K562 (cell line): ENCODE measurements around the gene SUCNR1. TPM values are rescaled to one million over a fixed set of nuclear protein-coding genes. Genes with fewer than 3 reads are reported as not detected.

Experiments
- ATAC-seq: fragments of 200-7000 bp; cut with Tn5 transposase; 3 replicates; pipeline ENCODE4 v1.9.1; 2020; ENCODE audit warnings: moderate library complexity
- BruUV-seq: library from RNA; stranded (reverse); fragments of 400-500 nt; replicated peaks from 2 replicates; lab custom pipeline; 2021; lab: Mats Ljungman, UMichigan
- CTCF ChIA-PET: fragments of 300-600 bp; formaldehyde crosslinking; extraction: SDS; loops from one replicate; lab custom pipeline; 2021; ENCODE audit warnings: low intra/inter-chr PET ratio; lab: Yijun Ruan, JAX
- POLR2A ChIA-PET: fragments of 300-600, 350-650 bp; sonication (Branson Sonifier 250); formaldehyde crosslinking; extraction: SDS; loops from one replicate; lab custom pipeline; 2021; ENCODE audit warnings: antibody characterized with exemption, inconsistent platforms; lab: Yijun Ruan, JAX
- DNase-seq, 4 experiments: peaks; one replicate each; pipeline versions ENCODE4 v3.0.0 to v3.0.0-alpha.2; 2011 to 2018; ENCODE audit warnings: low spot score in 3 of 4, mixed read lengths in 3 of 4; ENCODE audit errors: extremely low read depth in 1 of 4
- FAIRE-seq: peaks from 2 replicates; lab custom pipeline; 2011; peaks lifted over from hg19 to GRCh38; lab: Jason Lieb, UNC
- H2AFZ ChIP-seq: 2 replicates; pipeline ENCODE4 v1.6.0; 2011; ENCODE audit warnings: low read depth, low read length, control low read depth, inconsistent platforms
- H3K27ac ChIP-seq: fragments of 200-600 bp; 3 replicates; pipeline ENCODE4 v1.8.0; 2011; ENCODE audit warnings: low read depth, mild to moderate bottlenecking, control low read depth, inconsistent platforms, low read length, moderate library complexity, mixed read lengths; ENCODE audit errors: extremely low read depth
- H3K27me3 ChIP-seq, 2 experiments: fragments of 300-600 bp in 1 of 2; 2 replicates in 1 of 2; 3 replicates in 1 of 2; pipeline versions ENCODE4 v1.6.0 to v1.8.0; 2011; ENCODE audit warnings: inconsistent platforms in 2 of 2, low read length in 2 of 2, mild to moderate bottlenecking in 1 of 2, mixed read lengths in 1 of 2, moderate library complexity in 1 of 2; ENCODE audit not compliant: control insufficient read depth in 2 of 2, insufficient read depth in 2 of 2
- H3K36me3 ChIP-seq: fragments of 300-600 bp; 3 replicates; pipeline ENCODE4 v1.8.0; 2011; ENCODE audit warnings: mild to moderate bottlenecking, low read length, inconsistent platforms; ENCODE audit not compliant: control insufficient read depth, insufficient read depth
- H3K4me1 ChIP-seq, 2 experiments: fragments of 200-600 bp in 1 of 2; replicated peaks in 1 of 2; 2 replicates in 1 of 2; 3 replicates in 1 of 2; pipeline versions ENCODE4 v1.5.1 to v1.8.0; 2011; ENCODE audit warnings: inconsistent platforms in 2 of 2, low read length in 2 of 2, mild to moderate bottlenecking in 1 of 2, mixed read lengths in 1 of 2, moderate library complexity in 1 of 2; ENCODE audit not compliant: control insufficient read depth in 2 of 2, insufficient read depth in 2 of 2
- H3K4me2 ChIP-seq: 2 replicates; pipeline ENCODE4 v1.6.1; 2011; ENCODE audit warnings: low read length, control low read depth, inconsistent platforms, mixed read lengths; ENCODE audit not compliant: insufficient read depth
- H3K4me3 ChIP-seq: fragments of 200-600 bp; sonication (generic), shearing (Covaris generic); 2 replicates; pipeline ENCODE4 v1.5.1; 2016; ENCODE audit warnings: control low read depth, inconsistent platforms
- H3K79me2 ChIP-seq: fragments of 200-600 bp; 3 replicates; pipeline ENCODE4 v1.8.0; 2011; ENCODE audit warnings: low read length, inconsistent platforms; ENCODE audit not compliant: control insufficient read depth, insufficient read depth
- H3K9ac ChIP-seq, 2 experiments: 2 replicates each; pipeline versions ENCODE4 v1.6.0 to v1.6.1; 2011; ENCODE audit warnings: low read depth in 2 of 2, low read length in 2 of 2, control low read depth in 1 of 2, inconsistent platforms in 1 of 2, mild to moderate bottlenecking in 1 of 2, mixed read lengths in 1 of 2; ENCODE audit not compliant: insufficient read depth in 1 of 2
- H3K9me1 ChIP-seq: one replicate; pipeline ENCODE4 v1.6.0; 2011; ENCODE audit warnings: inconsistent platforms, mild to moderate bottlenecking, low read length, moderate library complexity; ENCODE audit not compliant: control insufficient read depth, insufficient read depth
- H3K9me3 ChIP-seq: replicated peaks from 2 replicates; pipeline ENCODE4 v1.5.1; 2011; ENCODE audit warnings: low read depth, low read length, inconsistent platforms; ENCODE audit not compliant: control insufficient read depth, insufficient read depth
- H4K20me1 ChIP-seq: replicated peaks from 2 replicates; pipeline ENCODE4 v1.6.1; 2011; ENCODE audit warnings: low read length, inconsistent platforms, mixed read lengths; ENCODE audit not compliant: control insufficient read depth, insufficient read depth
- ATF4 ChIP-seq: fragments of 450-650 bp; formaldehyde crosslinking; IDR thresholded peaks from 2 replicates; pipeline ENCODE4 v1.4.0; 2022; ENCODE audit warnings: mild to moderate bottlenecking, moderate library complexity
- HMGN3 ChIP-seq: IDR thresholded peaks from 2 replicates; pipeline ENCODE4 v1.6.1; 2011; ENCODE audit warnings: borderline replicate concordance, low read depth, mild to moderate bottlenecking, mixed read lengths, low read length; ENCODE audit not compliant: insufficient read length; ENCODE audit errors: extremely low read depth
- ZBTB33 ChIP-seq: sonication (generic); formaldehyde crosslinking; IDR thresholded peaks from 2 replicates; pipeline ENCODE4 v1.8.1; 2023; ENCODE audit warnings: mild to moderate bottlenecking, missing genetic modification reagents
- ZFP1 ChIP-seq: fragments of 450-650 bp; formaldehyde crosslinking; IDR thresholded peaks from 2 replicates; pipeline ENCODE4 v1.4.0; 2020; ENCODE audit warnings: mild to moderate bottlenecking, mixed read lengths
- ZNF586 ChIP-seq: fragments of 450-650 bp; formaldehyde crosslinking; conservative IDR thresholded peaks from 2 replicates; pipeline ENCODE4 v1.4.0; 2020; ENCODE audit warnings: mild to moderate bottlenecking, moderate library complexity
- WGBS: fragments of 100-300 bp; shearing (Covaris generic); methylation state at CpG from one replicate; pipeline ENCODE4 v1.1.6; 2016; ENCODE audit warnings: low coverage, mixed read lengths; ENCODE audit not compliant: insufficient coverage; ENCODE audit errors: missing lambda C conversion rate; 5-methylcytosine and 5-hydroxymethylcytosine counted together
- in situ Hi-C: fragments of 300-500 bp; cut with MboI; formaldehyde crosslinking; loops from 4 replicates; pipeline ENCODE4 v1.15.0; 2018; ENCODE audit warnings: inconsistent platforms, mixed read lengths
- intact Hi-C: fragments of 100-400 bp; cut with micrococcal nuclease; formaldehyde crosslinking; loops from 2 replicates; pipeline ENCODE4 v1.14.2; 2022
- polyA plus RNA-seq, 8 experiments: library from polyadenylated mRNA; depleted of rRNA in 4 of 8; stranded (reverse) in 5 of 8; unstranded in 3 of 8; fragments of >200 nt; fragmentation: Nextera tagmentation in 2 of 8; fragmentation: Illumina TruSeq in 1 of 8; extraction: Ambion mirVana in 2 of 8; extraction: Trizol in 1 of 8; gene quantifications; 2 replicates each; pipeline versions ENCODE4 v1.2.1 to v1.2.3, GENCODE V29; 2011 to 2014; ENCODE audit warnings: inconsistent platforms in 1 of 8, missing spikeins in 1 of 8
- total RNA-seq, 7 experiments: library from RNA; depleted of rRNA in 6 of 7; stranded (reverse); fragments of >200 nt in 6 of 7; fragmentation: Illumina TruSeq in 2 of 7; extraction: Trizol in 2 of 7; gene quantifications; 2 replicates each; pipeline versions ENCODE4 v1.2.1 to v1.2.3, GENCODE V29; 2011 to 2021; ENCODE audit warnings: low replicate concordance in 1 of 7

SUCNR1 gene
- total and polyA plus RNA-seq, 9 of the 15 experiments (the other 6 are each of a cell fraction or from before 2014, with no cell fraction given): 0.04 to 0.54 (median 0.13) TPM

GRCh38 chr3:151926956-151927355 is 53.5 kb downstream of the SUCNR1 start:
- WGBS: 23% methylated on average over 5 of the region's 5 CpGs
- H3K27me3 ChIP-seq: no peaks in the 10 kb centered on the region
- H3K36me3 ChIP-seq: no peaks in the 10 kb centered on the region
- H3K4me1 ChIP-seq: no peaks in the 10 kb centered on the region
- POLR2A ChIA-PET: no interaction called here
- in situ Hi-C loops: no loop called here
- no peak for ATAC-seq
- no peak for FAIRE-seq
- no peaks in the 10 kb centered on the region for H3K79me2 ChIP-seq
- no peak for DNase-seq
- no peak overlapping the region for H3K9ac ChIP-seq
- H2AFZ ChIP-seq: peak overlapping the region; percentile 69
- CTCF ChIA-PET: no interaction called here
- TF ChIP-seq ATF4 (CRISPR knock-in tag): no peak
- no peak for TF ChIP-seq ZFP1 (CRISPR knock-in tag)
- no peak for TF ChIP-seq ZBTB33
- no peak for TF ChIP-seq HMGN3
- TF ChIP-seq ZNF586 (CRISPR knock-in tag): no peak
- no peak overlapping the region for H3K4me2 ChIP-seq
- no peaks in the 10 kb centered on the region for H3K9me3 ChIP-seq
- BruUV-seq: no TSS peak
- no peaks in the 10 kb centered on the region for H3K9me1 ChIP-seq
- no peak overlapping the region for H3K27ac ChIP-seq
- intact Hi-C loops: no loop called here
- H4K20me1 ChIP-seq: no peaks in the 10 kb centered on the region
- H3K4me3 ChIP-seq: no peak overlapping the region
